Umbilical cord (tissue), 1 donor: ENCODE data around the gene RCC1. TPM values are rescaled to one million over a fixed set of nuclear protein-coding genes. Genes with fewer than 3 reads are reported as not detected.

Source experiments
- total RNA-seq: library from RNA; depleted of rRNA; stranded (reverse); fragments of >200 nt; gene quantifications from one replicate; pipeline ENCODE4 v1.2.3, GENCODE V29; 2014; ENCODE audit warnings: low replicate concordance; ENCODE audit not compliant: insufficient read depth

RCC1 gene
- total RNA-seq, 1 donor from 2014 or later = 16.1 TPM

Other genes with a start within 250 kb of the RCC1 start
- 12.5 TPM for gene SESN2, start 246.5 kb upstream of the RCC1 start, total RNA-seq
- gene MED18, start 177.0 kb upstream of the RCC1 start, total RNA-seq = 8.9 TPM
- gene PHACTR4, start 136.3 kb upstream of the RCC1 start, total RNA-seq = 10.8 TPM
- 26.2 TPM for gene TRNAU1AP, start 47.0 kb downstream of the RCC1 start, total RNA-seq
- gene RAB42, start 86.2 kb downstream of the RCC1 start, total RNA-seq = 7.0 TPM
- gene TAF12, start 137.0 kb downstream of the RCC1 start, total RNA-seq = 39.2 TPM
- gene RNU11, start 142.6 kb downstream of the RCC1 start, total RNA-seq = not detected
- gene GMEB1, start 162.7 kb downstream of the RCC1 start, total RNA-seq = 3.4 TPM
- gene YTHDF2, start 230.9 kb downstream of the RCC1 start, total RNA-seq = 36.4 TPM